IPS-NIHi7 (cell line): ENCODE measurements around the gene DUSP7.

Experiments used
- DNase-seq: peaks from one replicate; pipeline ENCODE4 v3.0.0; 2012; ENCODE audit warnings: mixed read lengths; ENCODE audit errors: extremely low spot score

The DUSP7 gene

GRCh38 chr3:52006017-52006819 lies 50.2 kb downstream of the DUSP7 start:
- DNase-seq = no peak

GRCh38 chr3:52005571-52005986 lies 50.8 kb downstream of the DUSP7 start:
- peak; percentile 91 for DNase-seq

GRCh38 chr3:52004906-52005395 lies 51.4 kb downstream of the DUSP7 start:
- DNase-seq = no peak

- DNase-seq = peak; percentile 82
Observed at GRCh38 chr3:52004163-52004787, 52.1 kb downstream of the DUSP7 start.

GRCh38 chr3:52002748-52003147 lies 53.6 kb downstream of the DUSP7 start:
- no peak for DNase-seq

- peak; percentile 95 for DNase-seq
Observed at GRCh38 chr3:52001443-52001974, 54.9 kb downstream of the DUSP7 start.

- no peak for DNase-seq
Observed at GRCh38 chr3:51999846-52000245, 56.5 kb downstream of the DUSP7 start.
